GM12878 (cell line): ENCODE data around the gene ZSCAN9. TPM values are rescaled to one million over a fixed set of nuclear protein-coding genes. Genes with fewer than 3 reads are reported as not detected.

Experiments
- ATAC-seq: fragments of 200-7000 bp; cut with Tn5 transposase; 3 replicates; pipeline ENCODE4 v1.9.1; 2020; ENCODE audit warnings: mild to moderate bottlenecking, moderate library complexity
- BruUV-seq: library from RNA; stranded (reverse); fragments of 400-500 nt; replicated peaks from 2 replicates; lab custom pipeline; 2021; lab: Mats Ljungman, UMichigan
- CTCF ChIA-PET: fragments of 300-600 bp; sonication (Branson Sonifier 250); formaldehyde crosslinking; extraction: SDS; loops from one replicate; lab custom pipeline; 2021; ENCODE audit warnings: inconsistent platforms; lab: Yijun Ruan, JAX
- POLR2A ChIA-PET: fragments of 350-600 bp; formaldehyde crosslinking; extraction: SDS; loops from one replicate; lab custom pipeline; 2021; ENCODE audit warnings: inconsistent platforms; lab: Charles Lee
- RAD21 ChIA-PET: fragments of 300-600 bp; sonication (Branson Sonifier 250); formaldehyde crosslinking; loops from one replicate; lab custom pipeline; 2023; ENCODE audit warnings: antibody characterized with exemption; ENCODE audit not compliant: unreplicated experiment; lab: Charles Lee
- SMC1A ChIA-PET: fragments of 300-600 bp; sonication (Branson Sonifier 250); formaldehyde crosslinking; loops from one replicate; lab custom pipeline; 2023; ENCODE audit not compliant: unreplicated experiment, uncharacterized antibody; lab: Charles Lee
- DNase-seq: peaks from one replicate; pipeline ENCODE4 v3.0.0-alpha.2; 2011; ENCODE audit warnings: low read depth, low spot score
- FAIRE-seq: peaks from 3 replicates; lab custom pipeline; 2011; peaks lifted over from hg19 to GRCh38; lab: Jason Lieb, UNC
- H2AFZ ChIP-seq: 2 replicates; pipeline ENCODE4 v1.6.0; 2011; ENCODE audit warnings: low read depth, low read length, control low read depth; ENCODE audit not compliant: control insufficient read depth
- H3K27ac ChIP-seq: 2 replicates; pipeline ENCODE4 v1.5.1; 2011; ENCODE audit warnings: control low read depth; ENCODE audit not compliant: control insufficient read depth, insufficient read depth
- H3K27me3 ChIP-seq, 2 experiments: replicated peaks in 1 of 2; 2 replicates each; pipeline versions ENCODE4 v1.6.0 to v1.6.1; 2011; ENCODE audit warnings: low read length in 1 of 2; ENCODE audit not compliant: control insufficient read depth in 2 of 2, insufficient read depth in 2 of 2
- H3K36me3 ChIP-seq, 2 experiments: 2 replicates each; pipeline ENCODE4 v1.5.1; 2011; ENCODE audit warnings: low read length in 1 of 2; ENCODE audit not compliant: control insufficient read depth in 2 of 2, insufficient read depth in 2 of 2
- H3K4me1 ChIP-seq: 2 replicates; pipeline ENCODE4 v1.6.1; 2011; ENCODE audit warnings: mild to moderate bottlenecking, low read length, moderate library complexity, mixed read lengths; ENCODE audit not compliant: control insufficient read depth, insufficient read depth
- H3K4me2 ChIP-seq: 2 replicates; pipeline ENCODE4 v1.6.0; 2011; ENCODE audit warnings: control low read depth; ENCODE audit not compliant: control insufficient read depth, insufficient read depth
- H3K4me3 ChIP-seq: fragments of 200-600 bp; sonication (generic); 2 replicates; pipeline ENCODE4 v1.5.1; 2016
- H3K79me2 ChIP-seq: 2 replicates; pipeline ENCODE4 v1.6.0; 2011; ENCODE audit warnings: low read length; ENCODE audit not compliant: control insufficient read depth, insufficient read depth
- H3K9ac ChIP-seq: 2 replicates; pipeline ENCODE4 v1.8.0; 2011; ENCODE audit warnings: low read length, control low read depth, mixed read lengths; ENCODE audit not compliant: control insufficient read depth, insufficient read depth
- H3K9me3 ChIP-seq: replicated peaks from 3 replicates; pipeline ENCODE4 v1.5.1; 2011; ENCODE audit warnings: mild to moderate bottlenecking, low read length; ENCODE audit not compliant: control insufficient read depth, insufficient read depth
- H4K20me1 ChIP-seq: 2 replicates; pipeline ENCODE4 v1.6.0; 2011; ENCODE audit not compliant: control insufficient read depth, insufficient read depth
- IKZF1 ChIP-seq: fragments of 450-650 bp; conservative IDR thresholded peaks from 2 replicates; pipeline ENCODE4 v1.6.1; 2017; ENCODE audit warnings: antibody characterized with exemption, mild to moderate bottlenecking
- LARP7 ChIP-seq: fragments of 450-650 bp; IDR thresholded peaks from 2 replicates; pipeline ENCODE4 v1.6.1; 2017; ENCODE audit warnings: mild to moderate bottlenecking
- NBN ChIP-seq: fragments of 450-650 bp; IDR thresholded peaks from 2 replicates; pipeline ENCODE4 v1.6.1; 2016
- NFYA ChIP-seq: IDR thresholded peaks from 2 replicates; pipeline ENCODE4 v1.6.1; 2011; ENCODE audit warnings: low read depth, mild to moderate bottlenecking, low read length, improper control_type of control experiment, borderline replicate concordance
- WGBS: methylation state at CpG from one replicate; pipeline ENCODE4 v1.1.6; 2016; ENCODE audit warnings: low lambda C conversion rate; ENCODE audit not compliant: insufficient replicate concordance, insufficient coverage; ENCODE audit errors: missing lambda C conversion rate; 5-methylcytosine and 5-hydroxymethylcytosine counted together
- in situ Hi-C: fragments of 300-500 bp; cut with MboI; formaldehyde crosslinking; loops from 9 replicates; pipeline ENCODE4 v1.14.3; 2018; ENCODE audit warnings: mixed read lengths
- intact Hi-C: fragments of 100-400 bp; cut with micrococcal nuclease; formaldehyde crosslinking; loops from one replicate; pipeline ENCODE4 v1.14.2; 2022; ENCODE audit not compliant: unreplicated experiment
- polyA plus RNA-seq, 11 experiments: library from polyadenylated mRNA; depleted of rRNA in 4 of 11; unstranded in 6 of 11; stranded (reverse) in 5 of 11; fragments of >200 nt; fragmentation: Nextera tagmentation in 4 of 11; fragmentation: Illumina TruSeq in 1 of 11; extraction: Ambion mirVana in 4 of 11; extraction: Trizol in 1 of 11; gene quantifications; 1 replicate in 1 of 11; 2 replicates in 10 of 11; pipeline versions ENCODE4 v1.2.1 to v1.2.3, GENCODE V29; 2011 to 2016; ENCODE audit warnings: inconsistent platforms in 2 of 11, missing spikeins in 2 of 11, low read depth in 1 of 11
- total RNA-seq, 4 experiments: library from RNA; depleted of rRNA in 3 of 4; stranded (reverse); fragments of >200 nt in 3 of 4; fragmentation: Illumina TruSeq in 1 of 4; extraction: Trizol in 1 of 4; gene quantifications; 2 replicates each; pipeline versions ENCODE4 v1.2.1 to v1.2.3, GENCODE V29; 2013 to 2021

ZSCAN9 gene
- total and polyA plus RNA-seq, 10 of the 15 experiments (the other 5 are each of a cell fraction or from before 2014, with no cell fraction given), result 8.1 to 28.7 (median 17.4) TPM

- Histone ChIP-seq H3K27ac (peak overlapping the region; percentile 55), H3K79me2 (peaks cover 14% of the 10 kb centered on the region), H3K9me3 (no peaks in the 10 kb centered on the region), H3K27me3 (no peaks in the 10 kb centered on the region), H3K4me3 (peak overlapping the region; percentile 99), H3K9ac (peak overlapping the region; percentile 67), H2AFZ (peak overlapping the region; percentile 90), H4K20me1 (no peaks in the 10 kb centered on the region), H3K4me2 (peak overlapping the region; percentile 82), H3K4me1 (no peaks in the 10 kb centered on the region), H3K36me3 (no peaks in the 10 kb centered on the region)
- SMC1A ChIA-PET, result interaction anchor here (1.1 to 2.9 kb wide), 7 partner anchors 15 to 146 kb away, joined by 3 to 30 read pairs (median 8); partner anchors contain the start of genes PGBD1, ZKSCAN8 and ZSCAN26
- RAD21 ChIA-PET, result interaction anchor here (1.0 to 1.9 kb wide), 9 partner anchors 15 to 147 kb away, joined by 4 to 17 read pairs (median 6); partner anchors contain the start of genes ZKSCAN8 and ZSCAN26
- whole genome bisulfite sequencing, result under 1% methylated on average over 23 of the region's 25 CpGs
- POLR2A ChIA-PET, result interaction anchor here (1.1 to 1.4 kb wide), 2 partner anchors 15 to 30 kb away, joined by 5 read pairs; partner anchors contain the start of genes PGBD1 and ZSCAN26
- TF ChIP-seq IKZF1 (no peak), NFYA (no peak), NBN (no peak), LARP7 (0 out of 2 replicates have a peak, but pooled peaks have one; percentile 32)
- DNase-seq (no peak), FAIRE-seq (no peak), ATAC-seq (peak; percentile 77)
- intact Hi-C loops (loop anchor here (1.0 to 2.0 kb wide), 4 partner anchors 15 to 114 kb away; partner anchors contain the start of genes ZSCAN26 and ZSCAN9), in situ Hi-C loops (no loop called here)
- CTCF ChIA-PET, result interaction anchor here (1.0 to 1.7 kb wide), 4 partner anchors 29 to 115 kb away, joined by 3 to 10 read pairs (median 4); no protein-coding TSS in a partner anchor
- TSS peak; percentile 80 for BruUV-seq
Measured at GRCh38 chr6:28251661-28252008, 26.6 kb downstream of the ZSCAN9 start.
